Measurements from ENCODE around the gene GAB2. TPM values are rescaled to one million over a fixed set of nuclear protein-coding genes. Genes with fewer than 3 reads are reported as not detected.
A peak's percentile ranks its signal among the peaks of the same experiment; 100 is the strongest.
"Not testable (repeated sequence)": the region's sequence is repeated elsewhere in the genome, so short reads cannot be mapped to it uniquely, and the experiment has no call there.

Gene GAB2
- total RNA-seq, 1 donor from 2014 or later = 63.3 TPM

- ATAC-seq (no peak), DNase-seq (ENCODE audit: low spot score) (no peak)
- intact Hi-C loops (cut with DNase I) = loop anchor here (10.0 kb wide), 1 partner anchor 341 kb away; no protein-coding TSS in a partner anchor
These were observed 194.2 kb downstream of the GAB2 start for GRCh38 chr11:78223320-78223954.

GRCh38 chr11:78222726-78223125, 194.9 kb downstream of the GAB2 start:
- not testable (repeated sequence) for ATAC-seq; DNase-seq (ENCODE audit: low spot score)
- intact Hi-C loops (cut with DNase I) = loop anchor here (10.0 kb wide), 1 partner anchor 342 kb away; no protein-coding TSS in a partner anchor

- ATAC-seq = no peak
- DNase-seq (ENCODE audit: low spot score) = no peak
- intact Hi-C loops (cut with DNase I) = loop anchor here (10.0 kb wide), 1 partner anchor 343 kb away; no protein-coding TSS in a partner anchor
These were observed 196.0 kb downstream of the GAB2 start for GRCh38 chr11:78221396-78222315.

GRCh38 chr11:78220218-78221157, 197.1 kb downstream of the GAB2 start:
- ATAC-seq = no peak
- DNase-seq (ENCODE audit: low spot score) = no peak
- intact Hi-C loops (cut with DNase I) = loop anchor here (10.0 kb wide), 1 partner anchor 344 kb away; no protein-coding TSS in a partner anchor

- intact Hi-C loops (cut with DNase I) = loop anchor here (10.0 kb wide), 1 partner anchor 345 kb away; no protein-coding TSS in a partner anchor
- DNase-seq (ENCODE audit: low spot score) (no peak), ATAC-seq (no peak)
These were observed 198.0 kb downstream of the GAB2 start for GRCh38 chr11:78219493-78220217.

- DNase-seq (ENCODE audit: low spot score) = no peak
- intact Hi-C loops (cut with DNase I) = no loop called here
- no peak for ATAC-seq
These were observed 198.7 kb downstream of the GAB2 start for GRCh38 chr11:78218707-78219492.

GRCh38 chr11:78217650-78218541, 199.7 kb downstream of the GAB2 start:
- ATAC-seq (no peak), DNase-seq (ENCODE audit: low spot score) (no peak)
- intact Hi-C loops (cut with DNase I) = no loop called here

GRCh38 chr11:78216571-78217287, 200.9 kb downstream of the GAB2 start:
- DNase-seq (ENCODE audit: low spot score) = no peak
- no peak for ATAC-seq
- intact Hi-C loops (cut with DNase I) = no loop called here

- DNase-seq (ENCODE audit: low spot score) = no peak
These were observed 201.6 kb downstream of the GAB2 start for GRCh38 chr11:78216021-78216420.

GRCh38 chr11:78214331-78215194, 203.1 kb downstream of the GAB2 start:
- intact Hi-C loops (cut with DNase I) = no loop called here
- DNase-seq (ENCODE audit: low spot score) (no peak), ATAC-seq (no peak)

More at GRCh38 chr11:78216021-78216420, 201.6 kb downstream of the GAB2 start:
- ATAC-seq = no peak
- intact Hi-C loops (cut with DNase I) = no loop called here

GRCh38 chr11:78213526-78214330, 203.9 kb downstream of the GAB2 start:
- ATAC-seq (peak; percentile 5), DNase-seq (ENCODE audit: low spot score) (peak; percentile 46)
- intact Hi-C loops (cut with DNase I) = no loop called here

GRCh38 chr11:78212586-78213371, 204.8 kb downstream of the GAB2 start:
- ATAC-seq (peak; percentile 24), DNase-seq (ENCODE audit: low spot score) (peak; percentile 56)
- intact Hi-C loops (cut with DNase I) = no loop called here

- intact Hi-C loops (cut with DNase I) = no loop called here
- no peak for DNase-seq (ENCODE audit: low spot score)
- ATAC-seq = no peak
These were observed 206.1 kb downstream of the GAB2 start for GRCh38 chr11:78211565-78211964.
